GM23248 (cell line): ENCODE data around the gene ZNF722.
"Not testable (repeated sequence)": the region's sequence is repeated elsewhere in the genome, so short reads cannot be mapped to it uniquely, and the experiment has no call there.

Experiments
- EZH2 ChIP-seq: fragments of 200-600 bp; sonication (generic); IDR thresholded peaks from 2 replicates; pipeline ENCODE4 v1.6.1; 2018; ENCODE audit warnings: antibody characterized with exemption, mild to moderate bottlenecking; ENCODE audit not compliant: insufficient read depth, poor library complexity, severe bottlenecking
- EZH2phosphoT487 ChIP-seq: fragments of 200-600 bp; sonication (generic); IDR thresholded peaks from 2 replicates; pipeline ENCODE4 v1.6.1; 2018; ENCODE audit warnings: antibody characterized with exemption, moderate library complexity, mild to moderate bottlenecking, low read depth; ENCODE audit not compliant: insufficient read depth

DNA sequence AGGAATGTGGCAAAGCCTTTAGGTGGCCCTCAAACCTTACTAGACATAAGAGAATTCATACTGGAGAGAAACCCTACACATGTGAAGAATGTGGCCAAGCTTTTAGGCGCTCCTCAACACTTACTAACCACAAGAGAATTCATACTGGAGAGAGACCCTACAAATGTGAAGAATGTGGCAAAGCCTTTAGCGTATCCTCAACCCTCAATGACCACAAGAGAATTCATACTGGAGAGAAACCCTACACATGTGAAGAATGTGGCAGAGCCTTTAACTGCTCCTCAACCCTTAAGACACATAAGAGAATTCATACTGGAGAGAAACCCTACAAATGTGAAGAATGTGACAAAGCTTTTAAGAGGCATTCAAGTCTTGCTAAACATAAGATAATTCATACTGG is 16.8 kb downstream of the ZNF722 start:
- not testable (repeated sequence) for TF ChIP-seq EZH2, EZH2phosphoT487
